Measurements from ENCODE around the gene POLR2E.
"Not testable (repeated sequence)": the region's sequence is repeated elsewhere in the genome, so short reads cannot be mapped to it uniquely, and the experiment has no call there.

Gene POLR2E

GRCh38 chr19:1094978-1095701, at the start of gene POLR2E:
TSS of gene POLR2E (minus strand) at chr19:1095375. CDS start at chr19:1095315, 60 bp downstream.
- DNase-seq: peak; percentile 99

GRCh38 chr19:1144741-1145140, 49.6 kb upstream of the POLR2E start:
- no peak for DNase-seq

- no peak for DNase-seq
Measured at GRCh38 chr19:1143828-1144399, 48.7 kb upstream of the POLR2E start.

- DNase-seq: no peak
Measured at GRCh38 chr19:1141944-1142343, 46.8 kb upstream of the POLR2E start.

- DNase-seq: no peak
Measured at GRCh38 chr19:1140272-1141027, 45.3 kb upstream of the POLR2E start.

- DNase-seq: no peak
Measured at GRCh38 chr19:1139126-1139525, 44.0 kb upstream of the POLR2E start.

- DNase-seq: no peak
Measured at GRCh38 chr19:1138121-1138520, 42.9 kb upstream of the POLR2E start.

GRCh38 chr19:1136621-1137317, 41.6 kb upstream of the POLR2E start:
- DNase-seq: no peak

- peak; percentile 22 for DNase-seq
Measured at GRCh38 chr19:1136201-1136600, 41.0 kb upstream of the POLR2E start.

- DNase-seq: no peak
Measured at GRCh38 chr19:1135454-1135853, 40.3 kb upstream of the POLR2E start.

GRCh38 chr19:1134431-1134830, 39.3 kb upstream of the POLR2E start:
- no peak for DNase-seq

GRCh38 chr19:1133471-1133929, 38.3 kb upstream of the POLR2E start:
- peak; percentile 60 for DNase-seq

- peak; percentile 45 for DNase-seq
Measured at GRCh38 chr19:1132552-1133383, 37.6 kb upstream of the POLR2E start.

GRCh38 chr19:1131718-1132551, 36.8 kb upstream of the POLR2E start:
- peak; percentile 93 for DNase-seq

GRCh38 chr19:1130771-1131717, 35.9 kb upstream of the POLR2E start:
- DNase-seq: no peak

- no peak for DNase-seq
Measured at GRCh38 chr19:1129535-1129934, 34.4 kb upstream of the POLR2E start.

- DNase-seq: not testable (repeated sequence)
Measured at GRCh38 chr19:1129084-1129483, 33.9 kb upstream of the POLR2E start.

- no peak for DNase-seq
Measured at GRCh38 chr19:1128106-1128505, 32.9 kb upstream of the POLR2E start.

- no peak for DNase-seq
Measured at GRCh38 chr19:1126984-1127760, 32.0 kb upstream of the POLR2E start.

Measured in hematopoietic multipotent progenitor cell treated with erythropoietin and hydrocortisone succinate and interleukin-3 and kit ligand, for 4 days (in vitro differentiated cells).